Measurements from ENCODE around the gene CA6. TPM values are rescaled to one million over a fixed set of nuclear protein-coding genes. Genes with fewer than 3 reads are reported as not detected.

CA6 gene
- total RNA-seq, 2 donors from 2014 or later = not detected

GRCh38 chr1:8903908-8904650, 41.6 kb upstream of the CA6 start:
- Histone ChIP-seq H3K4me1 (no peaks in the 10 kb centered on the region), H3K4me3 (no peak overlapping the region), H3K9ac (ENCODE audit: low read depth in 2 of 2, low read length in 2 of 2) (no peak overlapping the region), H3K27me3 (no peaks in the 10 kb centered on the region), H3K36me3 (no peaks in the 10 kb centered on the region), H3K27ac (no peak overlapping the region), H3K9me3 (no peaks in the 10 kb centered on the region)
- TF ChIP-seq, protein P1, sequence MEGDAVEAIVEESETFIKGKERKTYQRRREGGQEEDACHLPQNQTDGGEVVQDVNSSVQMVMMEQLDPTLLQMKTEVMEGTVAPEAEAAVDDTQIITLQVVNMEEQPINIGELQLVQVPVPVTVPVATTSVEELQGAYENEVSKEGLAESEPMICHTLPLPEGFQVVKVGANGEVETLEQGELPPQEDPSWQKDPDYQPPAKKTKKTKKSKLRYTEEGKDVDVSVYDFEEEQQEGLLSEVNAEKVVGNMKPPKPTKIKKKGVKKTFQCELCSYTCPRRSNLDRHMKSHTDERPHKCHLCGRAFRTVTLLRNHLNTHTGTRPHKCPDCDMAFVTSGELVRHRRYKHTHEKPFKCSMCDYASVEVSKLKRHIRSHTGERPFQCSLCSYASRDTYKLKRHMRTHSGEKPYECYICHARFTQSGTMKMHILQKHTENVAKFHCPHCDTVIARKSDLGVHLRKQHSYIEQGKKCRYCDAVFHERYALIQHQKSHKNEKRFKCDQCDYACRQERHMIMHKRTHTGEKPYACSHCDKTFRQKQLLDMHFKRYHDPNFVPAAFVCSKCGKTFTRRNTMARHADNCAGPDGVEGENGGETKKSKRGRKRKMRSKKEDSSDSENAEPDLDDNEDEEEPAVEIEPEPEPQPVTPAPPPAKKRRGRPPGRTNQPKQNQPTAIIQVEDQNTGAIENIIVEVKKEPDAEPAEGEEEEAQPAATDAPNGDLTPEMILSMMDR (IDR thresholded peaks at IDR 0.05) = no peak
- intact Hi-C loops (cut with DNase I) = no loop called here
- no peak for DNase-seq

GRCh38 chr1:8905582-8906191, 40.0 kb upstream of the CA6 start:
- no peaks in the 10 kb centered on the region for H3K27me3 ChIP-seq
- H3K9me3 ChIP-seq = no peaks in the 10 kb centered on the region
- intact Hi-C loops (cut with DNase I) = no loop called here
- H3K27ac ChIP-seq = no peak overlapping the region
- DNase-seq = no peak
- H3K4me3 ChIP-seq = no peak overlapping the region
- TF ChIP-seq, protein P1 (IDR thresholded peaks at IDR 0.05) = no peak
- H3K4me1 ChIP-seq = no peaks in the 10 kb centered on the region
- no peaks in the 10 kb centered on the region for H3K36me3 ChIP-seq
- no peak overlapping the region for H3K9ac ChIP-seq (ENCODE audit: low read depth in 2 of 2, low read length in 2 of 2)

DNA sequence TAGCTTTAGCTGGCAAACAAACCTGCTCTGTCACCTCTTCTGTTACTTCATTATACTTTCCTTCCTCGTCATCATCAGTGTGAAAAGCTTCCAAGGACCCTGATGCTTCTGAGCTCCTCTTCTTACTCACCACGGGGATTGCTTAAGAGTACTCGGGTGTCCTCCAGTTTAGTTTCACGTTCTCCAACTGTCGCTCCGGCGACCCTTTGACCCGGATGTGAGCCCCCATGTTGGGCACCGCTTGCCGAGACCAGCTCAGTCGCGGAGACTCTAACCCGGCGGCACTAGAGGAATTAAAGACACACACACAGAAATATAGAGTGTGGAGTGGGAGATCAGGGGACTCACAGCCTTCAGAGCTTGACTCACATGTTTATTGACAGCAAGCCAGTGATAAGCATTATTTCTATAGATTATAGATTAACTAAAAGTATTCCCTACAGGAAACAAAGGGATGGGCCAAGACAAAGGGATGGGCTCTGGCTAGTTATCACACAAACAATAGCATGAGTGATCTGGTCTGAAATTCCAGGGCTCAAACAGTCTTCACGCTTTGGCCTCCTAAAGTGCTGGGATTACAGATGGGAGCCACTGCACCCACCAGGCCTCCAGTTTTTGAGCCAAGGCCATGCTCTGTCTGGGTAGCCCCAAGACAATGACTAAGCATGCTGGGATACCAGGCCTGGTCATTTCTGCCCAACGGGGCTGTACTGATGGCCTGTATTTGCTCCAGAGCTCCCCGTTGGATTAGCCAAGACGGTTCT, 37.1 kb upstream of the CA6 start:
- no peaks in the 10 kb centered on the region for H3K4me1 ChIP-seq
- H3K9ac ChIP-seq (ENCODE audit: low read depth in 2 of 2, low read length in 2 of 2) = no peak overlapping the region
- H3K27me3 ChIP-seq = no peaks in the 10 kb centered on the region
- no peak overlapping the region for H3K4me3 ChIP-seq
- intact Hi-C loops (cut with DNase I) = no loop called here
- TF ChIP-seq, protein P1 (IDR thresholded peaks at IDR 0.05) = no peak
- no peak overlapping the region for H3K27ac ChIP-seq
- no peaks in the 10 kb centered on the region for H3K9me3 ChIP-seq
- DNase-seq = no peak
- no peaks in the 10 kb centered on the region for H3K36me3 ChIP-seq

GRCh38 chr1:8910331-8910730, 35.3 kb upstream of the CA6 start:
- H3K9ac ChIP-seq (ENCODE audit: low read depth in 2 of 2, low read length in 2 of 2) = no peak overlapping the region
- H3K4me1 ChIP-seq = no peaks in the 10 kb centered on the region
- H3K4me3 ChIP-seq = no peak overlapping the region
- H3K9me3 ChIP-seq = no peaks in the 10 kb centered on the region
- no peaks in the 10 kb centered on the region for H3K27me3 ChIP-seq
- TF ChIP-seq, protein P1 (IDR thresholded peaks at IDR 0.05) = no peak
- no peak overlapping the region for H3K27ac ChIP-seq
- intact Hi-C loops (cut with DNase I) = loop anchor here (10.0 kb wide), 1 partner anchor 294 kb away; no protein-coding TSS in a partner anchor
- DNase-seq = no peak
- no peaks in the 10 kb centered on the region for H3K36me3 ChIP-seq

DNA sequence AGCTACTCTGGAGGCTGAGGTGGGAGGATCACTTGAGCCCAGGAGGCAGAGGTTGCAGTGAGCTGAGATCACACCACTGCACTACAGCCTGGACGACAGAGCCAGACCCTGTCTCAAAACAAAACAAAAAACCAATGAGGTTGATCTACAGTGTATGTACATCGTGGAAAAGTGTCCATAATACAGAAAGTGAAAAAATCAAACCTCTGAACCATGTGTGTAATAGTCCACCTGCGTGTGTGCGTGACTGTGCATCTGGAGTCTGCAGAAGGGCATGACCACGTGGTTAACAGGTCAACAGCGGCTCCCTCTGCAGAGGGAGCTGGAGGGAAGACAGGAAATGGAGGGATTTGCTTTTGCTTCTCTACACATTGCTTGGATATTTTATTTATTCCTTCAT, 34.8 kb upstream of the CA6 start:
- Histone ChIP-seq H3K4me1 (no peaks in the 10 kb centered on the region), H3K36me3 (no peaks in the 10 kb centered on the region), H3K9me3 (no peaks in the 10 kb centered on the region), H3K27me3 (no peaks in the 10 kb centered on the region), H3K27ac (no peak overlapping the region), H3K4me3 (no peak overlapping the region), H3K9ac (ENCODE audit: low read depth in 2 of 2, low read length in 2 of 2) (no peak overlapping the region)
- no peak for DNase-seq
- TF ChIP-seq, protein P1 (IDR thresholded peaks at IDR 0.05) = no peak
- intact Hi-C loops (cut with DNase I) = loop anchor here (10.0 kb wide), 1 partner anchor 294 kb away; no protein-coding TSS in a partner anchor

Data from colonic mucosa (tissue), 4 donors.